Measurements from ENCODE around the gene MYO16. TPM values are rescaled to one million over a fixed set of nuclear protein-coding genes. Genes with fewer than 3 reads are reported as not detected.

Gene MYO16
- total RNA-seq, 1 experiment from 2014 or later: not detected

DNA sequence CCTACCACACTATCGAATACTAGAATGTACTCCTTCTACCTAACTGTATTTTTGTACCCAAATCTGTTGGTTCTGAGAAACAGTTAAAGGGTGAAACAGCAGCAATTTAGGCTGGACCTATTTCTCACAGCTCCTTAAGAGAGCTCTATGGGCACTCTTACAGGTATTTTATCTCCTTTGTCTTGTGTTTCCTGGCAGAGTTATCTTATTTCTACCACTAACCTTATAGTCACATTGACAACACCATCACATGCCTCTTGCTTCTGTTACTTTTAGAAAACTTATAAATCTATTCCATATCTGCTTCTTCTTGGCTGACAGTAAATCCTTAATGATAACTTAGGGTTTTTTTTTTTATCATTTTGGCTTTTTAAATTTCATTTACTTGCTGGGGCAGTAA, 130.7 kb downstream of the MYO16 start:
- H3K27me3 ChIP-seq (ENCODE audit: insufficient read depth, low read length): no peaks in the 10 kb centered on the region
- H2BK12ac ChIP-seq (ENCODE audit: insufficient read length, low read depth, low read length): no peak overlapping the region
- H3K4me2 ChIP-seq (ENCODE audit: insufficient read depth, insufficient read length, low read length): no peak overlapping the region
- no peak overlapping the region for H2AK5ac ChIP-seq (ENCODE audit: insufficient read length, low read length)
- no peak overlapping the region for H3K14ac ChIP-seq (ENCODE audit: insufficient read depth, low read length)
- no peak overlapping the region for H3K27ac ChIP-seq (ENCODE audit: insufficient read length, low read depth, low read length)
- no peak for DNase-seq
- no peak overlapping the region for H3K4me3 Mint-ChIP-seq
- no peak overlapping the region for H3K27ac Mint-ChIP-seq
- no peak overlapping the region for H2BK120ac ChIP-seq (ENCODE audit: low read depth, low read length, poor library complexity, severe bottlenecking)
- no peak overlapping the region for H4K5ac ChIP-seq (ENCODE audit: insufficient read length, low read depth, low read length)
- no peak overlapping the region for H4K8ac ChIP-seq (replicated peaks; ENCODE audit: insufficient read length, low read depth, low read length)
- H3K27me3 Mint-ChIP-seq (ENCODE audit: low read depth): no peaks in the 10 kb centered on the region
- no peak overlapping the region for H2BK5ac ChIP-seq (ENCODE audit: insufficient read length, low read length)
- no peaks in the 10 kb centered on the region for H3K4me1 ChIP-seq (ENCODE audit: insufficient read depth, low read length)
- no peak overlapping the region for H2BK20ac ChIP-seq (ENCODE audit: low read depth, low read length, poor library complexity, severe bottlenecking)
- H3K79me2 ChIP-seq (ENCODE audit: insufficient read depth, low read length): no peaks in the 10 kb centered on the region
- H3K18ac ChIP-seq (ENCODE audit: insufficient read length, low read depth, low read length): no peak overlapping the region
- H4K20me1 ChIP-seq (ENCODE audit: control insufficient read depth, insufficient read depth, insufficient read length): no peaks in the 10 kb centered on the region
- TF ChIP-seq, protein P1, sequence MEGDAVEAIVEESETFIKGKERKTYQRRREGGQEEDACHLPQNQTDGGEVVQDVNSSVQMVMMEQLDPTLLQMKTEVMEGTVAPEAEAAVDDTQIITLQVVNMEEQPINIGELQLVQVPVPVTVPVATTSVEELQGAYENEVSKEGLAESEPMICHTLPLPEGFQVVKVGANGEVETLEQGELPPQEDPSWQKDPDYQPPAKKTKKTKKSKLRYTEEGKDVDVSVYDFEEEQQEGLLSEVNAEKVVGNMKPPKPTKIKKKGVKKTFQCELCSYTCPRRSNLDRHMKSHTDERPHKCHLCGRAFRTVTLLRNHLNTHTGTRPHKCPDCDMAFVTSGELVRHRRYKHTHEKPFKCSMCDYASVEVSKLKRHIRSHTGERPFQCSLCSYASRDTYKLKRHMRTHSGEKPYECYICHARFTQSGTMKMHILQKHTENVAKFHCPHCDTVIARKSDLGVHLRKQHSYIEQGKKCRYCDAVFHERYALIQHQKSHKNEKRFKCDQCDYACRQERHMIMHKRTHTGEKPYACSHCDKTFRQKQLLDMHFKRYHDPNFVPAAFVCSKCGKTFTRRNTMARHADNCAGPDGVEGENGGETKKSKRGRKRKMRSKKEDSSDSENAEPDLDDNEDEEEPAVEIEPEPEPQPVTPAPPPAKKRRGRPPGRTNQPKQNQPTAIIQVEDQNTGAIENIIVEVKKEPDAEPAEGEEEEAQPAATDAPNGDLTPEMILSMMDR (conservative IDR thresholded peaks at IDR 0.05): no peak
- no peak overlapping the region for H4K91ac ChIP-seq (ENCODE audit: insufficient read length, low read depth, low read length)
- H3K23me2 ChIP-seq (ENCODE audit: insufficient read length, low read depth, low read length, poor library complexity, severe bottlenecking): no peaks in the 10 kb centered on the region
- no peak overlapping the region for H3K9ac ChIP-seq (ENCODE audit: extremely low read depth, insufficient read length, low read length)
- no peaks in the 10 kb centered on the region for H3K9me3 ChIP-seq (ENCODE audit: control insufficient read depth, low read depth, low read length)
- H3K4ac ChIP-seq (ENCODE audit: low read depth, low read length): no peak overlapping the region
- no peaks in the 10 kb centered on the region for H3K9me3 Mint-ChIP-seq
- no peak overlapping the region for H3T11ph ChIP-seq (ENCODE audit: low read length)
- H2BK15ac ChIP-seq (ENCODE audit: low read depth, low read length): no peak overlapping the region
- H3K56ac ChIP-seq (ENCODE audit: insufficient read length, low read depth, low read length): no peak overlapping the region
- H2AFZ ChIP-seq (ENCODE audit: low read length): no peak overlapping the region
- H3K79me1 ChIP-seq (ENCODE audit: insufficient read depth, low read depth, low read length, poor library complexity, severe bottlenecking): no peaks in the 10 kb centered on the region
- H3K36me3 Mint-ChIP-seq (ENCODE audit: insufficient read depth in 1 of 3, low read depth in 3 of 3): no peaks in the 10 kb centered on the region
- no CpG with 5 or more reads among the region's 1 CpG for WGBS (ENCODE audit: extremely low coverage, insufficient read length, low lambda C conversion rate)
- no peak overlapping the region for H3K23ac ChIP-seq (ENCODE audit: insufficient read length, low read depth, low read length)
- no peaks in the 10 kb centered on the region for H3K4me1 Mint-ChIP-seq
